HEK293 (cell line): ENCODE results near the gene MYLK.

Experiments used
- KLF1 ChIP-seq: fragments of 450-650 bp; formaldehyde crosslinking; IDR thresholded peaks from 2 replicates; pipeline ENCODE4 v1.5.1; 2016; ENCODE audit warnings: missing biosample characterization, missing genetic modification characterization
- SP2 ChIP-seq: fragments of 450-650 bp; formaldehyde crosslinking; IDR thresholded peaks from 2 replicates; pipeline ENCODE4 v1.5.1; 2016; ENCODE audit warnings: missing biosample characterization, missing genetic modification characterization
- YY1 ChIP-seq: fragments of 450-650 bp; formaldehyde crosslinking; IDR thresholded peaks from 2 replicates; pipeline ENCODE4 v1.5.1; 2018; ENCODE audit warnings: missing biosample characterization, missing genetic modification characterization
- ZBTB20 ChIP-seq: fragments of 450-650 bp; formaldehyde crosslinking; IDR thresholded peaks from 2 replicates; pipeline ENCODE4 v1.5.1; 2016; ENCODE audit warnings: missing biosample characterization, missing genetic modification characterization
- ZFP69B ChIP-seq: fragments of 450-650 bp; formaldehyde crosslinking; IDR thresholded peaks from 2 replicates; pipeline ENCODE4 v1.5.1; 2016; ENCODE audit warnings: missing biosample characterization, missing genetic modification characterization
- ZNF138 ChIP-seq: fragments of 450-650 bp; formaldehyde crosslinking; IDR thresholded peaks from 2 replicates; pipeline ENCODE4 v1.5.1; 2016; ENCODE audit warnings: missing biosample characterization, missing genetic modification characterization, borderline replicate concordance
- TF ChIP-seq, protein P1 (sequence below): fragments of 450-650 bp; formaldehyde crosslinking; IDR thresholded peaks from 2 replicates; pipeline ENCODE4 v1.5.1; 2016; ENCODE audit warnings: missing biosample characterization, missing genetic modification characterization
- TF ChIP-seq, protein P2 (sequence below): fragments of 450-650 bp; formaldehyde crosslinking; IDR thresholded peaks from 2 replicates; pipeline ENCODE4 v1.5.1; 2016; ENCODE audit warnings: missing biosample characterization, missing genetic modification characterization
- TF ChIP-seq, protein P3 (sequence below): fragments of 450-650 bp; formaldehyde crosslinking; IDR thresholded peaks from 2 replicates; pipeline ENCODE4 v1.5.1; 2017; ENCODE audit warnings: missing biosample characterization, missing genetic modification characterization
- TF ChIP-seq, protein P4 (sequence below): fragments of 450-650 bp; IDR thresholded peaks from 2 replicates; pipeline ENCODE4 v1.5.1; 2018; ENCODE audit warnings: missing biosample characterization, mild to moderate bottlenecking, missing genetic modification characterization
- TF ChIP-seq, protein P5 (sequence below): sonication (generic); formaldehyde crosslinking; IDR thresholded peaks from 2 replicates; pipeline ENCODE4 v1.8.1; 2022; ENCODE audit warnings: mild to moderate bottlenecking, moderate library complexity, missing genetic modification reagents

GRCh38 chr3:123568875-123569274 lies 315.3 kb downstream of the MYLK start:
- TF ChIP-seq ZBTB20 (no peak), ZNF138 (tag by site-specific recombination) (no peak), ZFP69B (tag by site-specific recombination) (no peak), KLF1 (no peak), SP2 (tag by site-specific recombination) (no peak), YY1 (tag by site-specific recombination) (no peak)
- TF ChIP-seq, protein P1, sequence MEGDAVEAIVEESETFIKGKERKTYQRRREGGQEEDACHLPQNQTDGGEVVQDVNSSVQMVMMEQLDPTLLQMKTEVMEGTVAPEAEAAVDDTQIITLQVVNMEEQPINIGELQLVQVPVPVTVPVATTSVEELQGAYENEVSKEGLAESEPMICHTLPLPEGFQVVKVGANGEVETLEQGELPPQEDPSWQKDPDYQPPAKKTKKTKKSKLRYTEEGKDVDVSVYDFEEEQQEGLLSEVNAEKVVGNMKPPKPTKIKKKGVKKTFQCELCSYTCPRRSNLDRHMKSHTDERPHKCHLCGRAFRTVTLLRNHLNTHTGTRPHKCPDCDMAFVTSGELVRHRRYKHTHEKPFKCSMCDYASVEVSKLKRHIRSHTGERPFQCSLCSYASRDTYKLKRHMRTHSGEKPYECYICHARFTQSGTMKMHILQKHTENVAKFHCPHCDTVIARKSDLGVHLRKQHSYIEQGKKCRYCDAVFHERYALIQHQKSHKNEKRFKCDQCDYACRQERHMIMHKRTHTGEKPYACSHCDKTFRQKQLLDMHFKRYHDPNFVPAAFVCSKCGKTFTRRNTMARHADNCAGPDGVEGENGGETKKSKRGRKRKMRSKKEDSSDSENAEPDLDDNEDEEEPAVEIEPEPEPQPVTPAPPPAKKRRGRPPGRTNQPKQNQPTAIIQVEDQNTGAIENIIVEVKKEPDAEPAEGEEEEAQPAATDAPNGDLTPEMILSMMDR (tag by site-specific recombination), result no peak
- TF ChIP-seq, protein P2, sequence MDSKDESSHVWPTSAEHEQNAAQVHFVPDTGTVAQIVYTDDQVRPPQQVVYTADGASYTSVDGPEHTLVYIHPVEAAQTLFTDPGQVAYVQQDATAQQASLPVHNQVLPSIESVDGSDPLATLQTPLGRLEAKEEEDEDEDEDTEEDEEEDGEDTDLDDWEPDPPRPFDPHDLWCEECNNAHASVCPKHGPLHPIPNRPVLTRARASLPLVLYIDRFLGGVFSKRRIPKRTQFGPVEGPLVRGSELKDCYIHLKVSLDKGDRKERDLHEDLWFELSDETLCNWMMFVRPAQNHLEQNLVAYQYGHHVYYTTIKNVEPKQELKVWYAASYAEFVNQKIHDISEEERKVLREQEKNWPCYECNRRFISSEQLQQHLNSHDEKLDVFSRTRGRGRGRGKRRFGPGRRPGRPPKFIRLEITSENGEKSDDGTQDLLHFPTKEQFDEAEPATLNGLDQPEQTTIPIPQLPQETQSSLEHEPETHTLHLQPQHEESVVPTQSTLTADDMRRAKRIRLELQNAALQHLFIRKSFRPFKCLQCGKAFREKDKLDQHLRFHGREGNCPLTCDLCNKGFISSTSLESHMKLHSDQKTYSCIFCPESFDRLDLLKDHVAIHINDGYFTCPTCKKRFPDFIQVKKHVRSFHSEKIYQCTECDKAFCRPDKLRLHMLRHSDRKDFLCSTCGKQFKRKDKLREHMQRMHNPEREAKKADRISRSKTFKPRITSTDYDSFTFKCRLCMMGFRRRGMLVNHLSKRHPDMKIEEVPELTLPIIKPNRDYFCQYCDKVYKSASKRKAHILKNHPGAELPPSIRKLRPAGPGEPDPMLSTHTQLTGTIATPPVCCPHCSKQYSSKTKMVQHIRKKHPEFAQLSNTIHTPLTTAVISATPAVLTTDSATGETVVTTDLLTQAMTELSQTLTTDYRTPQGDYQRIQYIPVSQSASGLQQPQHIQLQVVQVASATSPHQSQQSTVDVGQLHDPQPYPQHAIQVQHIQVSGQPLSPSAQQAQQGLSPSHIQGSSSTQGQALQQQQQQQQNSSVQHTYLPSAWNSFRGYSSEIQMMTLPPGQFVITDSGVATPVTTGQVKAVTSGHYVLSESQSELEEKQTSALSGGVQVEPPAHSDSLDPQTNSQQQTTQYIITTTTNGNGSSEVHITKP (tag by site-specific recombination), result no peak
- TF ChIP-seq, protein P3, sequence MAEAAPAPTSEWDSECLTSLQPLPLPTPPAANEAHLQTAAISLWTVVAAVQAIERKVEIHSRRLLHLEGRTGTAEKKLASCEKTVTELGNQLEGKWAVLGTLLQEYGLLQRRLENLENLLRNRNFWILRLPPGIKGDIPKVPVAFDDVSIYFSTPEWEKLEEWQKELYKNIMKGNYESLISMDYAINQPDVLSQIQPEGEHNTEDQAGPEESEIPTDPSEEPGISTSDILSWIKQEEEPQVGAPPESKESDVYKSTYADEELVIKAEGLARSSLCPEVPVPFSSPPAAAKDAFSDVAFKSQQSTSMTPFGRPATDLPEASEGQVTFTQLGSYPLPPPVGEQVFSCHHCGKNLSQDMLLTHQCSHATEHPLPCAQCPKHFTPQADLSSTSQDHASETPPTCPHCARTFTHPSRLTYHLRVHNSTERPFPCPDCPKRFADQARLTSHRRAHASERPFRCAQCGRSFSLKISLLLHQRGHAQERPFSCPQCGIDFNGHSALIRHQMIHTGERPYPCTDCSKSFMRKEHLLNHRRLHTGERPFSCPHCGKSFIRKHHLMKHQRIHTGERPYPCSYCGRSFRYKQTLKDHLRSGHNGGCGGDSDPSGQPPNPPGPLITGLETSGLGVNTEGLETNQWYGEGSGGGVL (tag by site-specific recombination), result no peak
- TF ChIP-seq, protein P4, sequence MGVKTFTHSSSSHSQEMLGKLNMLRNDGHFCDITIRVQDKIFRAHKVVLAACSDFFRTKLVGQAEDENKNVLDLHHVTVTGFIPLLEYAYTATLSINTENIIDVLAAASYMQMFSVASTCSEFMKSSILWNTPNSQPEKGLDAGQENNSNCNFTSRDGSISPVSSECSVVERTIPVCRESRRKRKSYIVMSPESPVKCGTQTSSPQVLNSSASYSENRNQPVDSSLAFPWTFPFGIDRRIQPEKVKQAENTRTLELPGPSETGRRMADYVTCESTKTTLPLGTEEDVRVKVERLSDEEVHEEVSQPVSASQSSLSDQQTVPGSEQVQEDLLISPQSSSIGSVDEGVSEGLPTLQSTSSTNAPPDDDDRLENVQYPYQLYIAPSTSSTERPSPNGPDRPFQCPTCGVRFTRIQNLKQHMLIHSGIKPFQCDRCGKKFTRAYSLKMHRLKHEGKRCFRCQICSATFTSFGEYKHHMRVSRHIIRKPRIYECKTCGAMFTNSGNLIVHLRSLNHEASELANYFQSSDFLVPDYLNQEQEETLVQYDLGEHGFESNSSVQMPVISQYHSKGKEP (tag by site-specific recombination), result no peak
- TF ChIP-seq, protein P5, sequence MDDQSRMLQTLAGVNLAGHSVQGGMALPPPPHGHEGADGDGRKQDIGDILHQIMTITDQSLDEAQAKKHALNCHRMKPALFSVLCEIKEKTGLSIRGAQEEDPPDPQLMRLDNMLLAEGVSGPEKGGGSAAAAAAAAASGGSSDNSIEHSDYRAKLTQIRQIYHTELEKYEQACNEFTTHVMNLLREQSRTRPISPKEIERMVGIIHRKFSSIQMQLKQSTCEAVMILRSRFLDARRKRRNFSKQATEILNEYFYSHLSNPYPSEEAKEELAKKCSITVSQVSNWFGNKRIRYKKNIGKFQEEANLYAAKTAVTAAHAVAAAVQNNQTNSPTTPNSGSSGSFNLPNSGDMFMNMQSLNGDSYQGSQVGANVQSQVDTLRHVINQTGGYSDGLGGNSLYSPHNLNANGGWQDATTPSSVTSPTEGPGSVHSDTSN (CRISPR knock-in tag), result no peak
